A549 treated with AZD2906 at 1 μM for 4 hours (cell line): ENCODE data around the gene STX10. TPM values are rescaled to one million over a fixed set of nuclear protein-coding genes. Genes with fewer than 3 reads are reported as not detected.

Source experiments
- total RNA-seq: library from RNA; stranded (reverse); fragments of 200-300 nt; extraction: Qiagen RNA extraction; gene quantifications from 5 replicates; pipeline ENCODE4 v1.2.3, GENCODE V29; 2022

Gene STX10
- 45.0 to 56.0 TPM (median 53.3 TPM) in 5 replicates for total RNA-seq

DNA sequence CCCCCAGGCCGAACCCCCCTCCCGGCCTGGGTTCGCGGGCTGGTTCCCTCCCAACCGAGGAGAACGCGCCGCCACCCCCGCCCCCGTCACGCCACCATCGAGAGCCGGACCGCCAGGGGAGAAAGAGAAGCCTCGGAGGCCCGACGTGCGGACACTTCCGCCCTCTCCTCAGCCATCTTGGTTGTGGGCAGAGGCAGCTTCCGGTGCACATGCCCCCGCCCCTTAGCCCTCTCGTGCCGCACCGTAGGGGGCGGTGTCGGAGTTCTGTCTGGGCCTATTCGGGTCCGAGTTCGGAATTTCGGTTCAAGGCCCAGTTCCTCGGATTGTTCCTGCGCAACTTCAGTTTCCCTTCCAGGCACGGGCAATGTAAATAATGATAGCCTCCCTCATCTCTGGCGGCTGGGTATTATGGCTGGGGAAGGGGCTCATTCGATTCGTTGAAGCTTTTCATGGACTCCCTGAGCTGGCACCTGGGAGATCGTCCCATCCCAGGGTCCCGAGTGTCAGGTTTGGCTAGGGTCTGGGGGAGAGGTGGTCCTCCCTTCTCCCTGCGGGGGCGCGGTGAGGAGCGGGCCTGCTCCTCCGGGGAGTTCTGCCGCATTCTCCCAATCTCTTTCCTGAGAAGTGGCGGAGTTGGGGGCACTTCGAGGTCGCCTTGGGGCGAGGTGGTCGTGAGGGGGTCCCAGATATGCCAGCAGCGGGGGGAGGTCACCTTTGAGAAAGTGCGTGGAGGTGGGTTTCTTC is at the start of gene STX10, which contains the start of gene IER2:
STX10 (minus strand) TSS at position 189 of the 744 bp plus-strand sequence. CDS start 202 bp downstream, outside the sequence.
IER2 (plus strand) TSS at position 225 of the 744 bp plus-strand sequence. CDS start 2,776 bp downstream, outside the sequence.

GRCh38 chr19:13117772-13118423 is 32.3 kb downstream of the STX10 start, which contains the start of gene NACC1:
Gene NACC1 (plus strand): TSS chr19:13118264. CDS start chr19:13135208, 16,944 bp downstream.

DNA sequence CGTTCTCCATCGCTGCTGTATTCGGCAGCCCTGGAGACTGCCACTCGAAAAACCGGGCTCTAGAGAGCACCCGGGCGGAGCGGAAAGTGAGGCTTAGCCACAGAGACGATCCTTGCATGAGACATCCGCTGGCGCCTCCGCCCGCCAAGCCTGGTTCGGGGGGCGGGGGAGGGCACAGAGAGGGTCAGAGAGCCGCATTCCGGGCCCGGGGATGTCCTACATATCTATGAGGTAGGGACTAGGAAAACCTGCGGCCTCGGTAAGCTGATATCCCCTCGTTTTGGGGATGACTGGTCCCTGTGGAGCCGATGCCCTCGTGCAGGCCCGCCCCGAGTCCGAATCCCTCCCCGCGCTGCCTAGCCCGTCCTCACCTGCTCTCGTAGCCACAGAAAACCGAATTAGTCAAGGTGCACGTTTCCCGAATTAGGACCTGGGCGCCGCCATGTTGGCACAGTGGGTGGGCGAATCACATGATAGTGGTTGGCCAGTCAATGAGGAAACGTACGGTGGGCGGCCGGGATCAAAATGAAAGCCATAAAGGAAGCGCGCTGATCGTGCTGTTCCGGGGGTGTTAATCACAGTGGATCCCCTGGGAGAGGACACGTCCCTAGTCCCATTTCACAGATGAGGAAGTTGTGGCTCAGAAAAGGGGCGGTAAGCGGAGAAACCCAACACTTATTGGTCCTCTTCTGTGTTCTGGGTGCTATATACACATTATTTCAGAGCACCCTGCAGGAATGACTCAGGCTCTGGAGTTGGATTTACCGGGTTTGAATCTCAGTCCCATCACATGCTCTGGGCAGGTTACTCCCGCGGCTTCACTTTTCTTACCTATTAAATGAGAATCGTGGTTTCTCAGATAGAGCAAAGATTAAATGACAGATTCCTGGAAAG is 33.6 kb downstream of the STX10 start, which contains the start of gene TRMT1:
TRMT1 (minus strand) TSS at position 459 of the 894 bp plus-strand sequence; CDS start at position 118, 341 bp downstream.

DNA sequence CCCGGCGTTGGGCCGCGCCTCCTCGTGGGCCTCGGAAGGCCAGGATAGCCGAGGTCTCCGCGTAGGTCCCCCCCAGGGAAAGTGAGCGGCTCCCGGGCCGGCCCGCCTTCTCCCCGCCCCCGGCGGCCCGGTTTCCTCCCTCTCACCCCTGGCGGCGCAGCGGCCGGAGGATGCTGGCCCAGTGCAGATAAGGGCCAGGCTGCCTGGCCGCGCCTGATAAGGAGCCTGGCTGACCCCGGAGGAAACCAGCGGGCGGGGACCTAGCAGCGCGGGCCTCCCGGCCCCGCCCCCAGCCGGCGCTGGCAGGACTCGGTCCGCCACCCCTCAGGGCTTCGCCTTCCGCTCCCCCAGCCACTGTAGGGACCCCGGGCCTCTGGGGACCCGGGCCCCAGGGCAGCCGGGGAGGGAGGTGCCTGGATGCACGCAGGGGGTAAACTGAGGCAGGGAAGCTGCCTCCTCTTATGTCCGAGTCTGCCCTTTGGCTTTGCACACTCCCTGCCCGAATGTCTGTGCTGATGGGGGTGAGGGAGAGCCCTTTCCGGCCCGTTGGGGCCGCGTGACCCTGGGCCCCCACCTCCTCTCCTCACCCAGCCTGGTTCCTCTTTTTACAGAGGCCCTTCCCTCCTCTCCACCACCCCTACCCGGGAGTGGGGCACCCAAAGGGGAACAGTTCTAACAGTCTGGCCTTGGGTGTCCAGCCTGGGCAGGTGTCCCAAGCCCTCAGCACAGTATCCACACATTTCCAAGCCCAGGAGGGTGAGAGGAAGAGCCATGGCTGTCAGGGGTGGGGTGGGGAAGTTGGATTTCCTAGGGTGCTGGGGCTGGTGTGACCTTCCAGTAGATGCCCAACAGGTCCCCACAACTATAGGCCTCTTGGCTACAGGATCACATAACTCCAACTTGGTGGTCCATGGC is 47.3 kb downstream of the STX10 start, which contains the start of gene LYL1:
LYL1 (minus strand) TSS at position 193 of the 915 bp plus-strand sequence. CDS start 1,687 bp downstream, outside the sequence.

Other genes starting within 250 kb of the STX10 start
- gene SYCE2, start 231.1 kb downstream of the STX10 start, total RNA-seq: 0.24 to 0.59 TPM (median 0.45 TPM) in 5 replicates
- gene FARSA, start 216.7 kb downstream of the STX10 start, total RNA-seq: 65.5 to 76.9 TPM (median 69.5 TPM) in 5 replicates
- 477 to 541 TPM (median 511 TPM) in 5 replicates for gene CALR, start 211.8 kb downstream of the STX10 start, total RNA-seq
- 66.2 to 83.2 TPM (median 80.9 TPM) in 5 replicates for gene RAD23A, start 204.5 kb downstream of the STX10 start, total RNA-seq
- gene GADD45GIP1, start 193.2 kb downstream of the STX10 start, total RNA-seq: 30.8 to 58.1 TPM (median 54.9 TPM) in 5 replicates
- gene DAND5, start 180.8 kb downstream of the STX10 start, total RNA-seq: 0.06 to 0.09 TPM (median 0.07 TPM) in 3 of 5 replicates, not detected in the others
- gene NFIX, start 154.9 kb downstream of the STX10 start, total RNA-seq: 3.2 to 4.0 TPM (median 3.5 TPM) in 5 replicates
- gene LYL1, start 47.5 kb downstream of the STX10 start, total RNA-seq: 0.72 to 1.0 TPM (median 0.85 TPM) in 5 replicates
- gene TRMT1, start 33.6 kb downstream of the STX10 start, total RNA-seq: 32.2 to 38.4 TPM (median 35.9 TPM) in 5 replicates
- gene NACC1, start 32.1 kb downstream of the STX10 start, total RNA-seq: 32.7 to 40.3 TPM (median 37.3 TPM) in 5 replicates
- gene IER2, start within 50 bp of the STX10 start, total RNA-seq: 29.4 to 45.0 TPM (median 38.4 TPM) in 5 replicates